Measurements from ENCODE around the gene DPF3. TPM values are rescaled to one million over a fixed set of nuclear protein-coding genes. Genes with fewer than 3 reads are reported as not detected.

DPF3 gene
- total RNA-seq, 1 donor from 2014 or later, result 0.90 TPM

- no peak overlapping the region for H3K27ac ChIP-seq
- no peak overlapping the region for H3K4me3 ChIP-seq
- H3K36me3 ChIP-seq, result no peaks in the 10 kb centered on the region
- intact Hi-C loops (cut with DNase I), result no loop called here
- H3K9me3 ChIP-seq, result no peaks in the 10 kb centered on the region
- ATAC-seq (no peak), DNase-seq (no peak)
- no peaks in the 10 kb centered on the region for H3K27me3 ChIP-seq
- H3K4me1 ChIP-seq, result no peaks in the 10 kb centered on the region
- no peak for TF ChIP-seq CTCF (IDR thresholded peaks at IDR 0.05)
These were observed 162.5 kb downstream of the DPF3 start for GRCh38 chr14:72731252-72732020.

GRCh38 chr14:72730468-72730867 is 163.4 kb downstream of the DPF3 start:
- intact Hi-C loops (cut with DNase I), result no loop called here
- H3K9me3 ChIP-seq, result no peaks in the 10 kb centered on the region
- H3K27ac ChIP-seq, result no peak overlapping the region
- H3K4me1 ChIP-seq, result no peaks in the 10 kb centered on the region
- TF ChIP-seq CTCF (IDR thresholded peaks at IDR 0.05), result no peak
- ATAC-seq (no peak), DNase-seq (no peak)
- no peak overlapping the region for H3K4me3 ChIP-seq
- no peaks in the 10 kb centered on the region for H3K36me3 ChIP-seq
- no peaks in the 10 kb centered on the region for H3K27me3 ChIP-seq

- Histone ChIP-seq H3K4me3 (no peak overlapping the region), H3K27me3 (no peaks in the 10 kb centered on the region), H3K4me1 (peaks cover 4% of the 10 kb centered on the region), H3K9me3 (no peaks in the 10 kb centered on the region), H3K36me3 (no peaks in the 10 kb centered on the region), H3K27ac (no peak overlapping the region)
- DNase-seq (no peak), ATAC-seq (no peak)
- intact Hi-C loops (cut with DNase I), result no loop called here
- TF ChIP-seq CTCF (IDR thresholded peaks at IDR 0.05), result no peak
These were observed 167.5 kb downstream of the DPF3 start for GRCh38 chr14:72726444-72726843.

- H3K4me1 ChIP-seq, result peaks cover 4% of the 10 kb centered on the region
- TF ChIP-seq CTCF (IDR thresholded peaks at IDR 0.05), result no peak
- no peak overlapping the region for H3K4me3 ChIP-seq
- no peak overlapping the region for H3K27ac ChIP-seq
- H3K9me3 ChIP-seq, result no peaks in the 10 kb centered on the region
- ATAC-seq (no peak), DNase-seq (no peak)
- intact Hi-C loops (cut with DNase I), result no loop called here
- no peaks in the 10 kb centered on the region for H3K36me3 ChIP-seq
- H3K27me3 ChIP-seq, result no peaks in the 10 kb centered on the region
These were observed 169.9 kb downstream of the DPF3 start for GRCh38 chr14:72723858-72724530.

GRCh38 chr14:72722201-72722785 is 171.6 kb downstream of the DPF3 start:
- Histone ChIP-seq H3K4me3 (no peak overlapping the region), H3K9me3 (no peaks in the 10 kb centered on the region), H3K27ac (no peak overlapping the region), H3K36me3 (no peaks in the 10 kb centered on the region), H3K4me1 (peaks cover 4% of the 10 kb centered on the region), H3K27me3 (no peaks in the 10 kb centered on the region)
- no peak for TF ChIP-seq CTCF (IDR thresholded peaks at IDR 0.05)
- intact Hi-C loops (cut with DNase I), result no loop called here
- ATAC-seq, result no peak
- no peak for DNase-seq

Measured in upper lobe of right lung (tissue), 1 donor.